Activated T-helper 1 cell treated with Interleukin-2 at 50 U/mL for 16 hours (primary cell): ENCODE results near the gene FGFBP1.
"Not testable (repeated sequence)": the region's sequence is repeated elsewhere in the genome, so short reads cannot be mapped to it uniquely, and the experiment has no call there.

Experiments used
- DNase-seq: peaks from one replicate; pipeline ENCODE4 v3.0.0-alpha.2; 2020; ENCODE audit warnings: low read depth

The FGFBP1 gene

GRCh38 chr4:15945516-15945915, 7.0 kb upstream of the FGFBP1 start:
- DNase-seq = no peak

DNA sequence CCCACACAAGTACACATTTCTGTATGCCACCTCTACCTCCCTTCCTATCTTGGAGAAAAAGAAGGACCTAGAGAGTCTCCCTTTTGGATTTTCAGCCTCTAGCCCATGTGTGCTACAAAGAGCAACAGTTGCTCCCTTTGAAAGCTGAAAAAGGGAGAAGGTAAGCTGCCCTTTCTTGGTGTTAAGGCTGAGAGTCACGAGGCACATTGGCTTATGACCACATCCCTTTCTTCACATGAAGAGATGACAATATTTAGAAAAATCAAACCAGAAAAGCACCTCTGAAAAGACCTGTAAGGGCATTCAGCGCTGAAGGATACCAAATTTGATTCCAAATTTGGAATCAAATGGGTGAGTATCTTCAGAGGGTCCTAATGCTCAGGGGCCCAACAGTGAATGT, 6.4 kb upstream of the FGFBP1 start:
- no peak for DNase-seq

DNA sequence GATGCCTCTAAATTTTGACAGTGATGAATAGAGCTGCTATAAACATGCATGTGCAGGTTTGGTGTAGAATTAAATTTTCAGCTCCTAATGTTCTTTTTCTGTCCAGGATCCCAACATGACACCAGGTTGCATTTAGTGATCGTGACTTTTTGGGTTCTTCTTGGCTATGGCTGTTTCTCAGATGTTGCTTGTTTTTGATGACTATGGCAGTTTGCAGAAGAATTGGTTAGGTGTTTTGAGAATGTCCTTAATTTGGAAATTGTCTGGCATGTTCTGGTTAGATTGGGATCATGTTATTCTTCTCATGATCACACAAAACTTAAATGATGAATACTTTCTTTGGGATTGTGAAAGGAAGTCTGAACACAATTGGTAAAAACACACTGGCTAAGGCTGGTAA, 3.7 kb upstream of the FGFBP1 start:
- DNase-seq = no peak

DNA sequence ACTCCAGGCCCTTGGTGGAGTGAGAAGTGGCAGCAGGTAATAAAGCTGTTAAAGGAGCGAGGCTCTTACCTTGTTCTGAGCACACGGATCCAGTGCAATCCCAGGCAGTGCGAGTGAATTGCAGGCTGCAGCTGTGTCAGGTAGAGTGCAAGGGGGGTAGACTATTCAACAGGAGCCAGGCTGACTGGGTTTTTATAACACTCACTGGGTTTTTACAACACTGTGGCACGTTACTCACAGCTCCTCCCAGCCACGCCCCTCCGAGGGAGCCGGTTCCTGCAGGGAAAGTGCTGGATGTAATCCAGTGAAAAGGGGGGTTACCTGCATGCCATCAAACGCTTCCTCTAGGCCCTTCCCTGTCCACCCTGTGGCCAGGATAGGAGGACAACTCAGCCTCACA, 358 bp downstream of the FGFBP1 start:
- no peak for DNase-seq

GRCh38 chr4:15936495-15936894, 2.0 kb downstream of the FGFBP1 start:
- DNase-seq = no peak

GRCh38 chr4:15935504-15936402, 2.8 kb downstream of the FGFBP1 start:
- no peak for DNase-seq

- no peak for DNase-seq
These were observed 4.3 kb downstream of the FGFBP1 start for GRCh38 chr4:15934259-15934658.

GRCh38 chr4:15931451-15932210, 6.9 kb downstream of the FGFBP1 start:
- DNase-seq = no peak

DNA sequence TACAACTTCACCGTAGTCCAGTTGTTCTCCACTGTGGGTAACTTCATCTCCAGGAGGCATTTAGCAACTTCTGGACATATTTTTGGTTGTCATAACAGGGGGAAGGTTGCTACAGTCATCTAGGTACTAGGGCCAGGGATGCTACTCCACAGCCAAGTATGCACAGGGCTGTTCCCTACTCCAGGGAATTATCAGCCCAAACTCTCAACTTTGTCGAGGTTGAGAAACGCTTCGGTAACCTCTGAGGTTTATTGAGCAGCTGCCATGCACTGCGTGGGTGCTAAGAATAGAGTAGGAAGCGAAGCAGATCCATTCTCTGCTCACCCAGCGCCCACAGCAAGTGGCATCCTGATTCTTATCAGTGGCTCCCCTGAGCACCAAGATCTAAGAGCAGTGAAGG, 8.2 kb downstream of the FGFBP1 start:
- DNase-seq = no peak

DNA sequence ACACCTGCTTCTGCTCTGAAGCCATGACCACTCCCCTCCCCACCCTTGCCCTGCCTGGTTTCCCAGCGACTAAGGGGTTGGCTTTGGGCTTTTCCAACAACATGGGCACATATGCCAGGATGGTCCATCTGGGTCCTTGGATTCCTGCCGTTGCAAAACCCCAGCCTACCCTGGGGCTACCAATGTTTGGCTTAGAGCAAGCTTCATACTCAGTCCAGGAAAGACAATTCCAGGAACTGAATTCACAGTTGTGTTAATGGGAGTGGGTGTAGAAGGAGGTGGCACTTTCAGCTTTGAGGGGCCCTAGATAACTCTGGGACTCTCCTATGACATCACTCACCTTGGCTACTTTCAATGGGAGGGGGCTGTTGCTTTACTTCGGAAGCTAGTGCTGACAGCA, 9.0 kb downstream of the FGFBP1 start:
- no peak for DNase-seq

GRCh38 chr4:15928883-15929282, 9.7 kb downstream of the FGFBP1 start:
- no peak for DNase-seq

DNA sequence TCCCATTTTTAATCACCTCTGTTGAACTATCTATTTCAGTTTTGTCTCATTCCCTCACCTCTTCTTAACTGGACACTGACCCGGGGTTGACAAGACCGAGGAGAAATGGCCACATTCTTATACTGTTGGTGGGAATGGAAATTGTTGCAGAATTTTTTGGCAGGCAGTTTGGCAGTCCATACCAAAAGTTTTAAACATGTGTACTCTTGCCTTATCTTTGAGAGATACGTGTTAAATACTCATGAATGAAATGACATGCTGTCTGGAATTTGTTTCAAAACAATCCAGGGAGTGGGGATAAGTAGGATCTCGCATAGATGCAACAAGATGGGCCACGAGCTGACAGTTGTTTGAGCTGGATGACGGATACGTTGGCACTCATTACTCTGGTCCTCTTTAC, 12.1 kb downstream of the FGFBP1 start:
- no peak for DNase-seq

GRCh38 chr4:15925830-15926229, 12.7 kb downstream of the FGFBP1 start:
- no peak for DNase-seq

GRCh38 chr4:15921592-15921932, 17.0 kb downstream of the FGFBP1 start:
- DNase-seq = no peak

DNA sequence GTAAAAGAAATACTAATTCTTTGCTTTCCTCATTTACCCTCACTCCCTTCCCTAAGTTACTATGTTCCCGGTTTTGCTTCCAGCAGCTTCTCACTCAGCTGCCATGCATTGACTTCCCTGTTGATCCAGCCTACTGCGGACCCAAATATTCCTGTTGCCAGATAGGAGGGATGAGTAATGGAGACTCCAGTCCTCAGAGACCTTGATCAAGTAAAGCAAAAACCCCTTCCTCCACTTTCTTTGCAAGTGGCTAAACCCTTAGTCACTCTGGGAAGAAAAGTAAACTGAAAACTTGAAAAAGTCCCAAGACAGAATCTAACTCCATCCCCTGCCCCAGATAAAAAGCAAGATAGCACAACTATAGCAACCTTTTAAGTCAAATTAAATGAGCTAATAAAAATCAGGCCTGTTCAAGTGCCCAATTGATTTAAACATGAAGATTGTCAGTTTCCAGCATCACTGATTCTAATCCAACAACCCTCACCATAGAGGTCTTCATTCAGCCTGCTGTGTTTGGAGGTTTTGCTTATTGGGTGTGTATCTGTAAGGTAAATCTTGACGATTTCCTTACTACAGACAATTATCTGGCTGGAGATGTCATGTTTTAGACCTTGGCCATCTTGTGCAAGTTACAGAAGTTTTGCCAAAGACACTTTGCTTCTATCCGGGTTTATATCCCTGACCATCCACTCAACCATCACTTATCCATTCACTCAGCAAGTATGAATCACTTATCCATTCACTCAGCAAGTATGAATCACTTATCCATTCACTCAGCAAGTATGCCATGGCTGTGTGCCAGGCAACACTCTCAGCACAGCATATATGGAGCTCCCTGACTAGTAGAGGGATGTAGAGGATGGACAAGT, 17.6 kb downstream of the FGFBP1 start:
- no peak for DNase-seq

DNA sequence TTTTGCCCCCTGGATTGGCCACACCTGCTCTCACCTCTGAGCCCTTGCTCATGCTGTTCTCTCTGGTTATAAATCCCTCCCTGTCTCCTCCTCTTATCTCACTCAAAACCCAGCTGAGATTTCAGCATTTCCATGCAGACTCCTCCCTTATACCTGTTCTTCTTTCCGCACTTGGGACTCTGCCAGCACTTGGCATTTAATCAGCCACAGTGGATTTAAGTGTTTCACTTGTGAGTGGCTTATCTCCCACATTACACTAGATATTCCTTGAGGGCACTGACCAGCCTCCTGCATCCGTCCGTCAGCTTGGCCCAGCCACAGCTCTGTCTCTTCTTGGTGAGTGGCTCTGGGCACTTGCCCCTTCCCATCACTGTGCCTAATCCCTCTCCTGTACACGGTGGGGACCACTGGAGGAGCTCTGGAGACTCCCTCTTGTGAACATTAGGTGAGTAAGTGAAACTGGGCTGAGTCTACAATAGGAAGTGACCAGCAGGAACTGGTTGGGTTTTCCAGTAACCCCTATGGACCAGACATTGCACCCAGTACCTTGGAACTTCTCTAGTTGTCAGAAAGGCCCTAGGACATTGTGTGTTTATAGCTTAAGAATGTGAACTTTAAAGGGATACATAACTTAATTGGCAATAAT, 19.9 kb downstream of the FGFBP1 start:
- DNase-seq = no peak

GRCh38 chr4:15917297-15917696, 21.2 kb downstream of the FGFBP1 start:
- no peak for DNase-seq

DNA sequence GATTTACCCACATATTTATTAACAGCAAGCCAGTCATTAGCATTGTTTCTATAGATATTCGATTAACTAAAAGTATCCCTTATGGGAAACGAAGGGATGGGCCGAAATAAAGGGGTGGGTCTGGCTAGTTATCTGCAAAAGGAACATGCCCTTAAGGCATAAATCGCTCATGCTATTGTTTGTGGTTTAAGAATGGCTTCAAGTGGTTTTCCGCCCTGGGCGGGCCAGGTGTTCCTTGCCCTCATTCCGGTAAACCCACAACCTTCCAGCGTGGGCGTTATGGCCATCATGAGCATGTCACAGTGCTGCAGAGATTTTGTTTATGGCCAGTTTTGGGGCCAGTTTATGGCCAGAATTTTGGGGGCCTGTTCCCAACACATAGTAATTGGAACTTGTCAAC, 22.2 kb downstream of the FGFBP1 start:
- DNase-seq = not testable (repeated sequence)

DNA sequence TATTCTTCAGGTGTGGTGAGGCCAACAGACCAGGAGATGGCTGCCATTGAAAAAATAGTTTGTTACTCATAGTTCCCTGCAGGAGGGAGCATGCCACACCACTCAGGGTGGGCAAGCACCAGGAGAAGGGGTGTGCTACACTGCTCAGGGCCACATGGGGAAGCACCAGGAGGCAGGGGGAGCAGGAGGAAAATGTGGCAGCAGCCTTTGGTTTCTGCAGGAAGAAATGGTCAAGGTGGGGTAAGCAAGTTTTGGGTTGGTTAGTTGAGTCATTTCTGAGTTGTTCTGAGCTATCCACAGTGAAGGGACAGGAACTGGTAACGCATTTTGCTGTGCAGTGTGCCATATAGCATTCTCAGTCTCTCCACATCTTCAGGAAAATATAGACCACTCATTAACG, 23.8 kb downstream of the FGFBP1 start:
- DNase-seq = no peak

GRCh38 chr4:15914291-15914690, 24.2 kb downstream of the FGFBP1 start:
- no peak for DNase-seq

GRCh38 chr4:15913631-15913970, 24.9 kb downstream of the FGFBP1 start:
- DNase-seq = no peak

GRCh38 chr4:15912961-15913630, 25.4 kb downstream of the FGFBP1 start:
- DNase-seq = no peak
